ENCODE data around the gene ANXA2R. TPM values are rescaled to one million over a fixed set of nuclear protein-coding genes. Genes with fewer than 3 reads are reported as not detected.
A peak's percentile ranks its signal among the peaks of the same experiment; 100 is the strongest.
"Not testable (repeated sequence)": the region's sequence is repeated elsewhere in the genome, so short reads cannot be mapped to it uniquely, and the experiment has no call there.

The ANXA2R gene
- polyA plus RNA-seq, 3 donors: 0.62 to 1.6 (median 1.4) TPM

DNA sequence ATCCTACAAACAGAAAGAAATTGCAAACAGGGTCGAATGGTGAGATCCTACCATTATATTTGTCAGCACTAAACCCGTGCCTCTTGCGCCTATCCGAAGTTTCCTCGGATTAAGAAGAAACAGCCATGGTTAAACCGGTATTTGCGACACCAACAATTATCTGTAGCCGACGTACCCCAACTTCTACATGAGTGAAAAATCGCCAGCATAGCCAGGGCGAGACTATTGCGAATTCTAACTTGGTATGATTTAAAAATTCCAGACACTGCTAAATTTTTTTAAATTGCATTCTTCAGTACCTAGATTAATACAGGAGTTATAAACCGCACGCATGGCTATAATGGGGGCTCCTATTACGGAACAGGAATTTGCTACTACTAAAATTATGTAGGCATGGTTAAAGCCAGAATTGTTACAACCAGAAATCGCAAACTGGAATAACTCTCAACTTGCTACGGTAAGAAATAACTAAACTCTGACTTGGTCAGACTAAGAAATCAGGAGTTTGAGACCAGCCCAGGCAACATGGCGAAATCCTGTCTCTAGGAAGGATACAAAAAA lies 25.3 kb upstream of the ANXA2R start:
- no peak for DNase-seq

DNA sequence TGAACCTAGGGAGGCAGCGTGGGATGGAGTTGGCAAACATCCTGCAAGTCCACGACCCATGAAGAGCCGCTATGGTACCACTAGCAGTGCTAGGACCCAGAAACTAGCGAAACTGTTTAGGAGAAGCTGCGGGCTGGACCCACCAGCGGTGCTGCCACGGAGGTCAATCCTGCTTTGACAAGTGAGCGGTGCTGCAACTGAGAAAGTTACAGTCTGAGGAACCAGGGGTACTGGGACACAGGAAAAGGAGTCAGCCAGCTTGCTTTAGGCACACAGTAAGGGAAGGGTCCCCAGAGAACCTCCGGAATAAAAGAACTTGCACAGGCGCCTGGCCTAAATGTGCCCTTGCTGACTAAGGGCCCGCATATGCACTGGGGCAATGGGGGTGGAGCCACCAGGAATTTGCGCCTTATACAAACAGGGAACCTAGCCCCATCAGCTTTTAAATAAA lies 23.6 kb upstream of the ANXA2R start:
- DNase-seq: no peak

- DNase-seq: no peak
Observed at GRCh38 chr5:43061352-43062075, 21.4 kb upstream of the ANXA2R start.

GRCh38 chr5:43060020-43060419 lies 19.9 kb upstream of the ANXA2R start:
- DNase-seq: not testable (repeated sequence)

DNA sequence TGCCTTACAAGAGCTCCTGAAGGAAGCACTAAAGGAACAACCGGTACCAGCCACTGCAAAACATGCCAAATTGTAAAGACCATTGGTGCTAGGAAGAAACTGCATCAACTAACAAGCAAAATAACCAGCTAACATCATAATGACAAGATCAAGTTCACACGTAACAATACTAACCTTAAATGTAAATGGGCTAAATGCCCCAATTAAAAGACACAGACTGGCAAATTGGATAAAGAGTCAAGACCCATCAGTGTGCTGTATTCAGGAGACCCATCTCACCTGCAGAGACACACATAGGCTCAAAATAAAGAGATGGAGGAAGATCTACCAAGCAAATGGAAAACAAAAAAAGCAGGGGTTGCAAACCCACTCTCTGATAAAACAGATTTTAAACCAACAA lies 15.0 kb upstream of the ANXA2R start:
- not testable (repeated sequence) for DNase-seq

- no peak for DNase-seq
Observed at GRCh38 chr5:43051684-43052083, 11.6 kb upstream of the ANXA2R start.

GRCh38 chr5:43050384-43050783 lies 10.3 kb upstream of the ANXA2R start:
- no peak for DNase-seq

- DNase-seq: no peak
Observed at GRCh38 chr5:43049236-43049635, 9.1 kb upstream of the ANXA2R start.

DNA sequence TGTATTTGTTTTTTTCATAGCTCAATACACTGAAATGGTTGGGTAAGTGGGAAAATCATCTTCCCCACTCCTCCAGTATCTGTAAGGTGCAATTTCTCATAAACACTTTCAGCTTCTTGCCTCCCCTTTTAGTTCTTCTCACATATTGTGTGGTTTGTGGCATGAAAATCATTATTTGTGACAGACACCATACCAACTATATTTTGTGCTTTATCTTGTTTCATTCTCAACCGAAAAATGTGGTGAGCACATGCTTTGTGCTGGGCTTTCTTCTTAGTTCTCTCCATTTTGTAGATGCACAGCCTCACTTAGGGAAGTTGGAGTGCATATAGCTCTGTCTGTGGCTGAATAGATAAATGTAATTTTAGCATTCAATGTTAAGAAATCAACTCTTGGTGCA lies 6.4 kb upstream of the ANXA2R start:
- no peak for DNase-seq

DNA sequence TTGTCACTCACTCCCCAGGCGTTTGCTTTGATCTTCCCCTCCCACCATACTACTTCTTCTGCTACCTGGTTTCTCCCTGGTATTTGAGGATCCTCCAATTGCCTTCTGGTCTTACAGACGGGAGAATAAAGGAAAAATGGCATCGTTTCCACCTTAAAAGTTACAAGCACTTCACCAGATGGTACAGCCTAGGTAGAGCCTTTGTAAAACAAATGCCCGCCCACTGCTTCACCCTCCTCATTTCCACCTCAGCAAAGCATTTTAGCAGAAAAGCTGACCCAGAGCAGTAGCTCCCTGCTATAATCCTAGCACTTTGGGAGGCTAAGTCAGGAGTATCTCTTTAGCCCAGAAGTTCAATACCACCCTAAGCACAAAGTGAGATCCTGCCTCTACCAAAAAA lies 5.1 kb upstream of the ANXA2R start:
- DNase-seq: no peak

DNA sequence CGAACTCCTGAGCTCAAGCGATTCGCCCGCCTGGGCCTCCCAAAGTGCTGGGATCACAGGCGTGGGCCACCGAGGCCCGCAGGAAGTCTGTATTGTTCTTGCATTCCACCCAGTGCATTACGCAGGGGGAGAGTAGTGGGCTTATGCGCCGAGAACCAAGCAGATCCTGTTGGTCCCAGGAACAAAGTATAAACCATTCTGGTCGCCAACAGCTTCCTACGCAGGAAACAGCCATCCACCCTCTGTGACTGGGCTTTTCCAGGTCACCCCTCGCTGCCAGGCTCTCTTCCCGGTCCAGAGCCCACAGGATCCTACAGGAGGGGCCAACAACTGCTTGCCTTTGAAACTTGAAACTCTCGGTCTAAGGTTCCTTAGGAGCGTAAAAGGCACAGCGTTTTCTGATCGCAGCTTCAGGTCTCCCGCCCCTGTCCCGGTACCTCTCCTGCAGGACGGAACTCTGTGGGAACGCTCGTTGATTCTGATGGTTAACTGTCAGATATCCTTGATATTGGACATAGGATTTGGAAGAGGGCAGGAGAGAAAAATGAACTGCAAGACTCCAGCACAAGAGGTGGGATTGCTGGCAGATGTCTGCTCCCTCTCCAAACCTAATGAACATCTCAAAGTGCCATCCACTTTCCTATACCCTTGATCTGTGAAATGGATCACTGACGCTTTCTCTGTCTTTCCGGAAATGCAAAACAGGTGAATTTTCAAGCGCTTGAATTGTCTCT lies 4.2 kb upstream of the ANXA2R start:
- DNase-seq: no peak

DNA sequence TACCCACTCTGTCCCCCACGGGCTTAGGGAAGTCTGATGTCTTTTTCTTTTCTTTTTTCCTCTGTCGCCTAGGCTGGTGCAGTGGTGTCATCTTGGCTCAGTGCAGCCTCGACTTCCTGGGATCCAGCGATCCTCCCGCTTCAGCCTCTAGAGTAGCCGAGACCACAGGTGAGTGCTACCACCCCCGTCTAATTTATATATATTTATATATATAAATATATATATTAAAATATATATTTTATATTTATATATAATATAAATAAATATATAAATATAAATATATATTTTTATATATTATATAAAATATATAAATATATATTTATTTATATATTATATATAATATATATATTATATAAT lies 3.3 kb upstream of the ANXA2R start:
- no peak for DNase-seq

- DNase-seq: no peak
Observed at GRCh38 chr5:43042626-43043399, 2.7 kb upstream of the ANXA2R start.

GRCh38 chr5:43042176-43042625 lies 2.1 kb upstream of the ANXA2R start:
- DNase-seq: peak; percentile 65

DNA sequence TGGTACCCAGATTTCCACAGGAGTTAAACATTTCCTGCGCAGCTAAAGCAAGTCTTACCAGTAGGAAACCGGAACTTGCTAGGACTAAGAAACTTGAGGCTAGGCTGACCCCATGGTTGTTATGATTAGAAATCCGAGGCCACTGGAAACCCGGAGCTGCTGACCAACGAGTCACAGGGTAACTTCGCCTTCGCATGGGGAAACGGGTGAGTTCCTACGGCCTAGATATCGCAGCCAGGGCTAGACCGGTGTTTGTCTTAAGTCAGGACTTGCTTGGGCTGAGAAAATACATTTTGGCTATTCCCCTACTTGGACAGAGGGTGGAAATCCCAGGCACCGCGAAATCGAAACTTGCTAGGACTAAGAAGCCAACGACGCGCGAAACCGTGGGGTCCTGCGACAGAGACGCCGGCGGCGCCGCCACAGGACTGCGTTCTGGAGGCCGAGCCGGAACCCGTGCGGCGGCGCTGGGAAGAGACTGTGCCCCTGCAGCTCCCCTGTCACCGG lies 1.6 kb upstream of the ANXA2R start:
- peak; percentile 47 for DNase-seq

GRCh38 chr5:43041110-43041668 lies 1.1 kb upstream of the ANXA2R start:
- no peak for DNase-seq

DNA sequence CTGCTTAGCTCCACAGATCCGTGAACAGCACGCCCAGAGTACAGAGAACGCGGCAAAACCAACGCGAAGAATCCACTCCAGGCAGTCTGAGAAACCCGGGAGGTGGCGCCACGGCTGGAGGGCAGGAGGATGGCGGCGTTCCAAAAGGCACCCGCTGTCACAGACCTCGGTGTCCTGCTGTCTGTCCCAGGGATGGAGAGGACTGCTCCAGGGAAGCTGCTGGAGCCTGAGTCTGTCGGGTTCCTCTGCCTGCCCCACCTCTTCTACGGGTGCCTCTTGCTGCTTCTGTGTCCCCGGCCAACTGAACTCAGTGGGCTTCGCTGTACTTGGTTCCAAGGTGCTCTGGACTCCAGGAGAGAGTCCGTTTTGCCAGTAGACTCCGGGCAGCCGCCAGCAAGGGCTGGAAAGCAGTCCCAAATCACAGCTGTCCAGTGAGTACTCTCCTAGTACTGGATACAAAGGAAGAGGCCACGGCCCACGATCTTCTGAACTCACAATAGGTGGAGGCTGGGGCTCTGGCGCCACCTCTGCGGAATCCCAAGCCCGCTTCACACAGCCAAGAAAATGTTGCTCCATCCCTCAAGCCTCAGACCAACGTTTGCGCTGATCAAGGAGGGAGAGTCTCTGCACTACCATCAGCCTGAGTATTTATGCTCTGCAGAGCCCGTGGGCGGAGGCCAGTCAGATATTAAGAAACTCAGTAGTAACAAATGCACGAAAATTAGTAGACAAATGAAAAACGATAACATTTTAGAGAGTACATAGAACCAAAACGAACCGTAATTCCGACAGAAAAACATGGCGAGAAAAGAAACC lies 440 bp downstream of the ANXA2R start:
- no peak for DNase-seq

DNA sequence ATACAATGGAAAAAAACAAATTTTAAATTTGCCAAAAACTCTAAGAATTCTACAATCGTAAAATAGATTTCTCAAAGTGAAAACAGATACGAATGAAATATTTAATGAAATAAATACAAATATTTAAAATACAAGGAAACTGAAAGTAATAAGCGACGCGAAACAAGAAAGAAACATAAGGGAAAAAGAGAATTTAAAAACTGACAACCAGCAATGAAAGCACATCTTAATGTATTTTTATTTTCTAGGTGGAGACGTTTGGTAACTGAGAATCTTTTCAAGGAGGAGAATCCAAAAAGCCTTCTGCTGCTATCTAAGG lies 1.0 kb downstream of the ANXA2R start:
- DNase-seq: no peak

DNA sequence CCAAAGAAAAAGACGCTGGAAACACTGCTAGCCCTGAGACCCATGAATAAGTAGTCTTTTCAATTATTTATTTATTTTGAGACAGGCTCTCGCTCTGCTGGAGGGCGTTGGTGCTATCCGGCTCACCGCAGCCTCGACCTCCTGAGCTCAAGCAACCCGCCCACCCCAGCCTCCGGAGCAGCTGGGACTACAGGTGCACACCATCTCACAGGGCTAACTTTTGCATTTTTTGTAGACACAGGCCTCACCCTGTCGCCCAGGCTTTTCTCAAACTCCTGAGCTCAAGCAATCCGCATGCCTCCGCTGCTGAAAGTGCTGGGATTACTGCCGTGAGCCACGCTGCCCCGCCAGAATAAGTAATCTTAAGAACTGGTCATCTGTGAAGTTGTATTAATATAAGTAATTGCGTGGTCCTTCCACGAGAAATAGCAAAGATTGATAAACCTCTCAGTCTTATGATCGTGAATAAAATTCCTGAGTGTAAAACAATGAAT lies 1.6 kb downstream of the ANXA2R start:
- no peak for DNase-seq

DNA sequence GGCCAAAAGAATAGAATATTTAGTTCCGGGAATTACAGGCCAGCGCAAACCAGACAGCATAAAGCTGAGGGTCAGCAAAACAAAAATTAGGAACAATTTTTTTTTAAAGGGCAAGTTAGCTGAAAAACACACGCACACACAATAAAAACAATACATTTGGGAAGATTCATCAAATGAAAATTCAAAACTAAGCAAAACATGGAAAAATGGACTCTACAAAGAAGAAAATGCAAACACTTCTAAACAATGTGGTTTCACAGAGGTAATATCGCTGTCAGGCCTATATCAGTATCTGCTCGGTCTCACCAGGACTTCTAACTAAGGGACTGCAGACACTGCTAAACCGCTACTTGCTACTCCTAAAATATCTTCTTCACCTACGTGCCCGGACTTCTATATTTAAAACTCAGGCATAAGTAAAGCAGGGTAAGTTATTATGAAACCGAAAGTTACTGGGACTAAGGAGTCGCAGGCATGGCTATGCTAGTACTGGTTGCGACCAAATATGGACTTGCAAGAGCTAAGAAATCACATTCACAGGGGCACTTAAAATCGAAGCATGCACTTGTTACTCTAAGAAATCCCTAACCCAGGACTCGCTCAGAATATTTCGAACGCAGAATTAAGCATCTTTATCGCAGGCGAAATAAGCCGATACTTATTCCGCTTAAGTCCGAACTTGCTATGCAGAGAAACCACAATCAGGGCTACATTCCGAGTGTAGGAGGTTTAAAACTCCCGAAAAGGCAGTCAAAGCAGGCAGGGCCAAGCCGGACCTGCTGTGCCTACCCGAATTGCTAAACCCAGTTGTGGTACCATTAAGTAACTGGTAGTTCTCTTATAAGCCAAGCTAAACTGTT lies 2.3 kb downstream of the ANXA2R start:
- peak; percentile 29 for DNase-seq
